Aorta (tissue), 5 donors: ENCODE data around the gene KHDRBS1. TPM values are rescaled to one million over a fixed set of nuclear protein-coding genes. Genes with fewer than 3 reads are reported as not detected.
"Not testable (repeated sequence)": the region's sequence is repeated elsewhere in the genome, so short reads cannot be mapped to it uniquely, and the experiment has no call there.

Experiments
- ATAC-seq: fragments of 200-7000 bp; cut with Tn5 transposase; one replicate; pipeline ENCODE4 v1.9.1; 2022; ENCODE audit warnings: moderate library complexity; ENCODE audit not compliant: low FRiP score
- DNase-seq, 2 donors: peaks; one replicate each; pipeline ENCODE4 v3.0.0-alpha.2; 2020
- H3K27ac ChIP-seq, 2 donors: one replicate each; pipeline ENCODE4 v1.5.1; 2013; ENCODE audit warnings: low read length in 2 of 2, mild to moderate bottlenecking in 2 of 2, moderate library complexity in 2 of 2, control low read depth in 1 of 2, inconsistent platforms in 1 of 2, low read depth in 1 of 2
- H3K27me3 ChIP-seq, 2 donors: one replicate each; pipeline ENCODE4 v1.6.1; 2013; ENCODE audit warnings: control low read depth in 1 of 2, low read length in 1 of 2, mild to moderate bottlenecking in 1 of 2, moderate library complexity in 1 of 2; ENCODE audit not compliant: insufficient read depth in 2 of 2, control insufficient read depth in 1 of 2
- H3K36me3 ChIP-seq, 2 donors: one replicate each; pipeline ENCODE4 v1.6.1; 2013; ENCODE audit warnings: control low read depth in 1 of 2, low read length in 1 of 2, mild to moderate bottlenecking in 1 of 2; ENCODE audit not compliant: insufficient read depth in 2 of 2, control insufficient read depth in 1 of 2
- H3K4me1 ChIP-seq, 2 donors: one replicate each; pipeline ENCODE4 v1.6.1; 2013; ENCODE audit warnings: low read length in 2 of 2, control low read depth in 1 of 2, mild to moderate bottlenecking in 1 of 2, moderate library complexity in 1 of 2; ENCODE audit not compliant: insufficient read depth in 2 of 2, control insufficient read depth in 1 of 2
- H3K4me3 ChIP-seq, 2 donors: one replicate each; pipeline ENCODE4 v1.5.1; 2013; ENCODE audit warnings: low read length in 2 of 2, control low read depth in 1 of 2, mild to moderate bottlenecking in 1 of 2
- H3K9me3 ChIP-seq: one replicate; pipeline ENCODE4 v1.6.1; 2013; ENCODE audit warnings: mild to moderate bottlenecking, low read length; ENCODE audit not compliant: control insufficient read depth
- WGBS, 2 donors: extraction: QIAGEN DNeasy Blood & Tissue Kit; methylation state at CpG; one replicate each; pipeline ENCODE4 v1.1.7; 2013; 5-methylcytosine and 5-hydroxymethylcytosine counted together
- intact Hi-C, 2 donors: fragments of 100-400 bp; cut with DNase I; formaldehyde crosslinking; loops; one replicate each; pipeline versions ENCODE4 v1.14.2 to v1.15.0; 2022
- polyA plus RNA-seq, 2 donors: library from polyadenylated mRNA; stranded (reverse); fragments of 200-250 nt; gene quantifications; one replicate each; pipeline ENCODE4 v1.2.3, GENCODE V29; 2013
- total RNA-seq, 2 donors: library from RNA; stranded (reverse); fragmentation: NEBNext Ultra II Directional; extraction: Animal tissue kit (Norgen Biotek cat#: 25700); gene quantifications; one replicate each; pipeline ENCODE4 v1.2.1, GENCODE V29; 2021
- donor health status: healthy with polysubstance abuse.
- donor health status: Bipolar disorder and iron deficiency.
- donor health status: DM: no; HTN: no; CAD: no.
- donor health status: DM: no; HTN: no; CAD: no.
- donor health status: DM: yes; HTN: yes; CAD: no.

KHDRBS1 gene
- total and polyA plus RNA-seq, 4 donors, result 57.0 to 91.2 (median 73.3) TPM

GRCh38 chr1:32021574-32022018, 7.9 kb downstream of the KHDRBS1 start:
- ATAC-seq, H3K27ac ChIP-seq, intact Hi-C loops: not testable (repeated sequence)

DNA sequence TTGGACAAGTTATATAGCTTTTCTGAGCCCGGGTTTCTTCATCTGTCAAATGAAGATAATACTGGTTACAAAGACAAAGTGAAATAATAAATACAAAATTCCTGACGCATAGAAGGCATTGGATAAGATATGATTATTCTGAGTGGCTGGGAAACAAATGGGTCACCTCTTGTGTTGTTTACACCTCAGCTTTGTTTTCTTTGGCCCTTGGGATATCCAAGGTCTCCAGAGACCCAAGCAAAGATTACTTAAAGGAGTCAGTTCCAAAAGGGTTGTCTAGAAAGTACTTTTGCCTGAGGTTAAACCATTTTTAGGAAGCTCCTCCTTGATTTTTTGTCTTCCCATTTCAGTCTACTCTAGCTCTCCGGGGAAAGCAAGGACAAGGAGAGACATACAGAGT, 9.7 kb downstream of the KHDRBS1 start:
- H3K4me1 ChIP-seq, result peaks cover 4 to 8% of the 10 kb centered on the region in 2 donors
- no peak overlapping the region for H3K27ac ChIP-seq
- no peak for DNase-seq
- intact Hi-C loops, result no loop called here
- no peak overlapping the region for H3K4me3 ChIP-seq
- WGBS, 2 donors, result 5 to 8% methylated on average over 3 of the region's 3 CpGs
- H3K9me3 ChIP-seq, result no peaks in the 10 kb centered on the region
- ATAC-seq, result no peak
- no peaks in the 10 kb centered on the region for H3K27me3 ChIP-seq
- no peaks in the 10 kb centered on the region for H3K36me3 ChIP-seq

More at GRCh38 chr1:32021574-32022018, 7.9 kb downstream of the KHDRBS1 start:
- H3K4me3 ChIP-seq, H3K36me3 ChIP-seq, DNase-seq, H3K27me3 ChIP-seq, H3K9me3 ChIP-seq, H3K4me1 ChIP-seq: not testable (repeated sequence)
- WGBS, 2 donors, result 74 to 75% methylated on average over 8 of the region's 8 CpGs

- Histone ChIP-seq H3K36me3 (no peaks in the 10 kb centered on the region), H3K4me3 (no peak overlapping the region), H3K9me3 (no peaks in the 10 kb centered on the region), H3K4me1 (peaks cover 0 to 4% of the 10 kb centered on the region in 2 donors), H3K27ac (no peak overlapping the region), H3K27me3 (no peaks in the 10 kb centered on the region)
- intact Hi-C loops, result no loop called here
- DNase-seq (no peak), ATAC-seq (no peak)
- WGBS, 2 donors, result 88 to 90% methylated on average over 6 of the region's 6 CpGs
Measured at GRCh38 chr1:32025515-32025914, 11.8 kb downstream of the KHDRBS1 start.

- no peak for ATAC-seq
- Histone ChIP-seq H3K4me3 (no peak overlapping the region), H3K27me3 (no peaks in the 10 kb centered on the region), H3K4me1 (peaks cover 2 to 6% of the 10 kb centered on the region in 2 donors), H3K27ac (no peak overlapping the region), H3K9me3 (no peaks in the 10 kb centered on the region), H3K36me3 (peaks cover 3 to 5% of the 10 kb centered on the region in 2 donors)
- WGBS, 2 donors, result 90 to 94% methylated on average over 3 of the region's 3 CpGs
- intact Hi-C loops, result no loop called here
- DNase-seq, result no peak
Measured at GRCh38 chr1:32028746-32029145, 15.1 kb downstream of the KHDRBS1 start.

DNA sequence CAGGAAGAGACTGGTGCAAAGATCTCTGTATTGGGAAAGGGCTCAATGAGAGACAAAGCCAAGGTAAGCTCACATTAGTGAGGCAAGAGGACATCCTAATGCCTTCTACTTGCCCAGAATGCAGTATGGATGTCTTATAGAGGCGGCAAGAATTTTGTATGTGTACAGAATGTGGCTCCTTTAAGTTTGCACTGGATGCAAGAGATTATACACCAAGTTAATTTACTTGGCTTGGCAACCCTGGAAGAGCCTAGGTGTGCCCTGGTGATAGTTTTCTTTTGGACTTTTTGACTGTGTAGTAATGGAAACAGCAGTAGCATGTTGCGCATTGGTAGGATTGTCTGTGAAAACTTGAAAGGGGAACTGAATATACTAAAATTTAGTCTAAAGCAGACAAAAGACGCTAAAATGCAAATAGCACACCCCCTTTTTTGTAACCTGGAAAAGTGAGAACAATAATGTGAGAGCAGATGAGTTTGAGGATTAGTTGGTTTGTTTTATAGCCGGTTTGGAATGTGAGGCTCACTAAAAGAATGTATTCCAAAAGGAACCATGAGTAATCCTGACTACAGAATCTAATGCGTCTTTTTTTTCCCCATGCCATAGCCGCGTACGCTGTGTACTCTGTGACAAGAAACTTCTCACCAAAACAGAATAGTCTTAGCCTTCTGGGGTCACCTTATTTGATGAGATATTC, 18.1 kb downstream of the KHDRBS1 start:
- WGBS, 2 donors, result 35 to 37% methylated on average over 8 of the region's 8 CpGs
- no peak overlapping the region for H3K4me3 ChIP-seq

DNA sequence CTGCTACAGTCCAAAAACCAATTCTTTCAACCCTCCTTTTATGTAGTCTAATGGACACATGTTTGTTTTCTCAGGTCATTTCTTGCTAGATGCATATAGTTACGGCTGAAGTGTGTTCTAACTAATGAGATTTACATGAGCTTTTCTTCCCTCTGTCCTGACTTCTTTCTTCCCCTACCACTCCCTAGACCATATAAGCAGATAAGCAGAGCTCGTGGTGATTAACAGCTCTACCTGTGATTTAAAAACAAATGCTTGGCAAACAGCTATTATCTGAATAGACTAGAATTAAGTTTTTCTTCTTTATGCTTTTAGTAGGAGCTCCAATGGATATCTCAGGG, 18.6 kb downstream of the KHDRBS1 start:
- Histone ChIP-seq H3K27me3 (no peaks in the 10 kb centered on the region), H3K4me1 (peaks cover 2 to 6% of the 10 kb centered on the region in 2 donors), H3K27ac (no peak overlapping the region), H3K9me3 (no peaks in the 10 kb centered on the region), H3K4me3 (no peak overlapping the region), H3K36me3 (peaks cover 3 to 5% of the 10 kb centered on the region in 2 donors)
- DNase-seq (no peak), ATAC-seq (no peak)
- intact Hi-C loops, result no loop called here
- 12 to 19% methylated on average over 2 of the region's 2 CpGs for WGBS, 2 donors

More for the DNA sequence above, 18.1 kb downstream of the KHDRBS1 start:
- DNase-seq (no peak), ATAC-seq (no peak)
- intact Hi-C loops, result no loop called here
- Histone ChIP-seq H3K36me3 (peaks cover 3 to 5% of the 10 kb centered on the region in 2 donors), H3K9me3 (no peaks in the 10 kb centered on the region), H3K27ac (no peak overlapping the region), H3K4me1 (peaks cover 2 to 6% of the 10 kb centered on the region in 2 donors), H3K27me3 (no peaks in the 10 kb centered on the region)

- no peak overlapping the region for H3K27ac ChIP-seq
- intact Hi-C loops, result no loop called here
- no peak for ATAC-seq
Measured at GRCh38 chr1:32035119-32035518, 21.5 kb downstream of the KHDRBS1 start.

GRCh38 chr1:32040711-32041110, 27.0 kb downstream of the KHDRBS1 start:
- no peak overlapping the region for H3K4me3 ChIP-seq
- 65 to 68% methylated on average over 3 of the region's 3 CpGs for WGBS, 2 donors
- H3K27ac ChIP-seq, result no peak overlapping the region
- ATAC-seq (no peak), DNase-seq (no peak)
- H3K9me3 ChIP-seq, result no peaks in the 10 kb centered on the region
- no peaks in the 10 kb centered on the region for H3K4me1 ChIP-seq
- H3K27me3 ChIP-seq, result no peaks in the 10 kb centered on the region
- peaks cover 10% of the 10 kb centered on the region in 2 donors for H3K36me3 ChIP-seq
- intact Hi-C loops, result no loop called here

More at GRCh38 chr1:32035119-32035518, 21.5 kb downstream of the KHDRBS1 start:
- H3K27me3 ChIP-seq, result no peaks in the 10 kb centered on the region
- H3K36me3 ChIP-seq, result peaks cover 5 to 7% of the 10 kb centered on the region in 2 donors
- H3K4me1 ChIP-seq, result peaks cover 2 to 6% of the 10 kb centered on the region in 2 donors
- no peaks in the 10 kb centered on the region for H3K9me3 ChIP-seq
- WGBS, 2 donors, result 80% methylated on average over 3 of the region's 3 CpGs
- no peak for DNase-seq
- no peak overlapping the region for H3K4me3 ChIP-seq

GRCh38 chr1:32042330-32042729, 28.7 kb downstream of the KHDRBS1 start:
- 58 to 65% methylated on average over 5 of the region's 5 CpGs for WGBS, 2 donors
- Histone ChIP-seq H3K36me3 (peaks cover 10 to 11% of the 10 kb centered on the region in 2 donors), H3K9me3 (no peaks in the 10 kb centered on the region), H3K4me1 (no peaks in the 10 kb centered on the region), H3K27me3 (no peaks in the 10 kb centered on the region), H3K27ac (no peak overlapping the region), H3K4me3 (no peak overlapping the region)
- ATAC-seq (no peak), DNase-seq (no peak)
- intact Hi-C loops, result no loop called here
